OCI-LY1 (cell line): ENCODE results near the gene COG4.

Experiments used
- H2AFZ ChIP-seq: fragments of 200-600 bp; sonication (generic), shearing (Covaris generic); 2 replicates; pipeline ENCODE4 v1.6.0; 2014; ENCODE audit warnings: antibody characterized with exemption, mild to moderate bottlenecking, low read length
- H3F3A ChIP-seq: fragments of 200-600 bp; sonication (generic), shearing (Covaris generic); 2 replicates; pipeline ENCODE4 v1.6.0; 2014; ENCODE audit warnings: mild to moderate bottlenecking, antibody characterized with exemption, low read length, moderate library complexity; ENCODE audit not compliant: insufficient read depth
- H3K27ac ChIP-seq: fragments of 200-600 bp; sonication (generic); 2 replicates; pipeline ENCODE4 v1.5.1; 2014; ENCODE audit warnings: low read length, mixed run types, mild to moderate bottlenecking, low read depth; ENCODE audit not compliant: poor library complexity, severe bottlenecking
- H3K27me3 ChIP-seq: fragments of 200-600 bp; sonication (generic); 2 replicates; pipeline ENCODE4 v1.6.0; 2014; ENCODE audit warnings: antibody characterized with exemption, mild to moderate bottlenecking, low read length, moderate library complexity; ENCODE audit not compliant: insufficient read depth
- H3K36me3 ChIP-seq: fragments of 200-600 bp; sonication (generic); 2 replicates; pipeline ENCODE4 v1.6.1; 2014; ENCODE audit warnings: mild to moderate bottlenecking, antibody characterized with exemption, low read length, moderate library complexity, mixed read lengths; ENCODE audit not compliant: insufficient read depth
- H3K4me1 ChIP-seq: fragments of 200-600 bp; sonication (generic); 2 replicates; pipeline ENCODE4 v1.5.1; 2014; ENCODE audit warnings: mild to moderate bottlenecking, low read length, moderate library complexity; ENCODE audit not compliant: insufficient read depth, severe bottlenecking
- H3K4me2 ChIP-seq: fragments of 200-600 bp; sonication (generic), shearing (Covaris generic); 2 replicates; pipeline ENCODE4 v1.6.1; 2014; ENCODE audit warnings: low read length
- H3K4me3 ChIP-seq: fragments of 200-600 bp; sonication (generic); 2 replicates; pipeline ENCODE4 v1.5.1; 2014; ENCODE audit warnings: low read length, low read depth, mild to moderate bottlenecking, mixed read lengths; ENCODE audit not compliant: poor library complexity, severe bottlenecking
- H3K79me2 ChIP-seq: fragments of 200-600 bp; shearing (Covaris generic); 2 replicates; pipeline ENCODE4 v1.6.1; 2016; ENCODE audit warnings: mixed run types, low read length, mixed read lengths; ENCODE audit not compliant: insufficient read depth
- H3K9ac ChIP-seq: fragments of 200-600 bp; sonication (generic), shearing (Covaris generic); 2 replicates; pipeline ENCODE4 v1.6.1; 2014; ENCODE audit warnings: mild to moderate bottlenecking, low read length, mixed read lengths
- H3K9me2 ChIP-seq: fragments of 200-600 bp; sonication (generic), shearing (Covaris generic); 2 replicates; pipeline ENCODE4 v1.6.1; 2014; ENCODE audit warnings: low read depth, mild to moderate bottlenecking, low read length, mixed read lengths
- H3K9me3 ChIP-seq: fragments of 200-600 bp; shearing (Covaris generic); 2 replicates; pipeline ENCODE4 v1.6.1; 2014; ENCODE audit warnings: low read length, mixed read lengths
- H4K20me1 ChIP-seq: fragments of 200-600 bp; sonication (generic), shearing (Covaris generic); 2 replicates; pipeline ENCODE4 v1.6.0; 2016; ENCODE audit warnings: mild to moderate bottlenecking, low read length; ENCODE audit not compliant: insufficient read depth
- CTCF ChIP-seq: fragments of 200-600 bp; sonication (generic), shearing (Covaris generic); IDR thresholded peaks from 2 replicates; pipeline ENCODE4 v1.5.1; 2017; ENCODE audit warnings: mild to moderate bottlenecking, antibody characterized with exemption, low read length, moderate library complexity, mixed read lengths
- EZH2 ChIP-seq: fragments of 200-600 bp; sonication (generic), shearing (Covaris generic); IDR thresholded peaks from 2 replicates; pipeline ENCODE4 v1.8.0; 2017; ENCODE audit warnings: borderline replicate concordance, mixed run types, mild to moderate bottlenecking, antibody characterized with exemption, low read length, moderate library complexity, mixed read lengths

The COG4 gene

GRCh38 chr16:70561623-70562022 is 38.3 kb upstream of the COG4 start:
- Histone ChIP-seq H3K27ac (no peak overlapping the region), H3K36me3 (peaks cover 98% of the 10 kb centered on the region), H3K79me2 (no peaks in the 10 kb centered on the region), H3K27me3 (no peaks in the 10 kb centered on the region), H3K4me3 (no peak overlapping the region), H3K9ac (no peak overlapping the region), H2AFZ (no peak overlapping the region), H3F3A (no peaks in the 10 kb centered on the region; the same call in 1 of the 2 replicates), H3K9me2 (no peaks in the 10 kb centered on the region), H3K4me2 (no peak overlapping the region), H4K20me1 (no peaks in the 10 kb centered on the region), H3K4me1 (no peaks in the 10 kb centered on the region), H3K9me3 (no peaks in the 10 kb centered on the region)
- TF ChIP-seq EZH2 (no peak), CTCF (no peak)

GRCh38 chr16:70556063-70556462 is 32.7 kb upstream of the COG4 start:
- Histone ChIP-seq H3K9ac (no peak overlapping the region), H3K4me2 (no peak overlapping the region), H4K20me1 (0 out of 2 replicates have a peak, but pooled peaks cover 4% of the 10 kb centered on the region), H3F3A (peaks cover 2% of the 10 kb centered on the region; the same call in 1 of the 2 replicates), H3K79me2 (0 out of 2 replicates have a peak, but pooled peaks cover 4% of the 10 kb centered on the region), H3K27ac (no peak overlapping the region), H3K27me3 (no peaks in the 10 kb centered on the region), H2AFZ (no peak overlapping the region), H3K4me1 (no peaks in the 10 kb centered on the region), H3K36me3 (peaks cover 98% of the 10 kb centered on the region), H3K4me3 (no peak overlapping the region), H3K9me2 (no peaks in the 10 kb centered on the region), H3K9me3 (no peaks in the 10 kb centered on the region)
- TF ChIP-seq EZH2 (no peak), CTCF (no peak)

GRCh38 chr16:70553645-70554044 is 30.3 kb upstream of the COG4 start:
- peaks cover 2% of the 10 kb centered on the region; the same call in 1 of the 2 replicates for H3F3A ChIP-seq
- H3K9me3 ChIP-seq = no peaks in the 10 kb centered on the region
- H3K9me2 ChIP-seq = no peaks in the 10 kb centered on the region
- H3K4me2 ChIP-seq = no peak overlapping the region
- no peaks in the 10 kb centered on the region for H3K4me1 ChIP-seq
- H3K9ac ChIP-seq = no peak overlapping the region
- peaks cover 21% of the 10 kb centered on the region; the same call in 1 of the 2 replicates for H3K79me2 ChIP-seq
- peaks cover 100% of the 10 kb centered on the region for H3K36me3 ChIP-seq
- no peak overlapping the region for H2AFZ ChIP-seq
- H3K4me3 ChIP-seq = no peak overlapping the region
- H4K20me1 ChIP-seq = peaks cover 7% of the 10 kb centered on the region; the same call in 1 of the 2 replicates
- TF ChIP-seq EZH2 (no peak), CTCF (no peak)
- no peak overlapping the region for H3K27ac ChIP-seq
- H3K27me3 ChIP-seq = no peaks in the 10 kb centered on the region
